ENCODE data around the gene RABL3.
"Not testable (repeated sequence)": the region's sequence is repeated elsewhere in the genome, so short reads cannot be mapped to it uniquely, and the experiment has no call there.

DNA sequence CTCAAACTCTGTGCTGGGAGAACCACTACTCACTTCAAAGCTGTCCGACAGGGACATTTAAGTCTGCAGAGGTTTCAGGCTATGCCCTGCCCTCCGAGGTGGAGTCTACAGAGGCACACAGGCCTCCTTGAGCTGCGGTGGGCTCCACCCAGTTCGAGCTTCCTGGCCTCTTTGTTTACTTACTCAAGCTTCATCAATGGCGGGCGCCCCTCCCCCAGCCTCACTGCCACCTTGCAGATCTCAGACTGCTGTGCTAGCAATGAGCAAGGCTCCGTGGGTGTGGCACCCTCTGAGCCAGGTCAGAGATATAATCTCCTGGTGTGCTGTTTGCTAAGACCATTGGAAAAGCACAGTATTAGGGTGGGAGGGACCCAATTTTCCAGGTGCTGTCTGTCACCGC is 4.3 kb downstream of the RABL3 start:
- TF ChIP-seq, protein P1, sequence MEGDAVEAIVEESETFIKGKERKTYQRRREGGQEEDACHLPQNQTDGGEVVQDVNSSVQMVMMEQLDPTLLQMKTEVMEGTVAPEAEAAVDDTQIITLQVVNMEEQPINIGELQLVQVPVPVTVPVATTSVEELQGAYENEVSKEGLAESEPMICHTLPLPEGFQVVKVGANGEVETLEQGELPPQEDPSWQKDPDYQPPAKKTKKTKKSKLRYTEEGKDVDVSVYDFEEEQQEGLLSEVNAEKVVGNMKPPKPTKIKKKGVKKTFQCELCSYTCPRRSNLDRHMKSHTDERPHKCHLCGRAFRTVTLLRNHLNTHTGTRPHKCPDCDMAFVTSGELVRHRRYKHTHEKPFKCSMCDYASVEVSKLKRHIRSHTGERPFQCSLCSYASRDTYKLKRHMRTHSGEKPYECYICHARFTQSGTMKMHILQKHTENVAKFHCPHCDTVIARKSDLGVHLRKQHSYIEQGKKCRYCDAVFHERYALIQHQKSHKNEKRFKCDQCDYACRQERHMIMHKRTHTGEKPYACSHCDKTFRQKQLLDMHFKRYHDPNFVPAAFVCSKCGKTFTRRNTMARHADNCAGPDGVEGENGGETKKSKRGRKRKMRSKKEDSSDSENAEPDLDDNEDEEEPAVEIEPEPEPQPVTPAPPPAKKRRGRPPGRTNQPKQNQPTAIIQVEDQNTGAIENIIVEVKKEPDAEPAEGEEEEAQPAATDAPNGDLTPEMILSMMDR (IDR thresholded peaks at IDR 0.05) = not testable (repeated sequence)
- not testable (repeated sequence) for TF ChIP-seq POLR2AphosphoS5 (IDR thresholded peaks at IDR 0.05)

Data from sigmoid colon (tissue), 4 donors.